ENCODE results near the gene CSK.

CSK gene

GRCh38 chr15:74801311-74801997 is 19.6 kb downstream of the CSK start:
- no peak for DNase-seq (ENCODE audit: low read depth, low spot score)

- DNase-seq (ENCODE audit: low read depth, low spot score) = no peak
These were observed 20.4 kb downstream of the CSK start for GRCh38 chr15:74802290-74802689.

GRCh38 chr15:74802862-74803447 is 21.1 kb downstream of the CSK start:
- no peak for DNase-seq (ENCODE audit: low read depth, low spot score)

- DNase-seq (ENCODE audit: low read depth, low spot score) = no peak
These were observed 23.1 kb downstream of the CSK start for GRCh38 chr15:74804935-74805334.

GRCh38 chr15:74807282-74807681 is 25.4 kb downstream of the CSK start:
- no peak for DNase-seq (ENCODE audit: low read depth, low spot score)

GRCh38 chr15:74808078-74808839 is 26.4 kb downstream of the CSK start:
- no peak for DNase-seq (ENCODE audit: low read depth, low spot score)

- no peak for DNase-seq (ENCODE audit: low read depth, low spot score)
These were observed 27.0 kb downstream of the CSK start for GRCh38 chr15:74808840-74809229.

- DNase-seq (ENCODE audit: low read depth, low spot score) = no peak
These were observed 27.4 kb downstream of the CSK start for GRCh38 chr15:74809242-74809641.

GRCh38 chr15:74809956-74810355 is 28.1 kb downstream of the CSK start:
- no peak for DNase-seq (ENCODE audit: low read depth, low spot score)

GRCh38 chr15:74812533-74812932 is 30.7 kb downstream of the CSK start, which contains the start of gene LMAN1L:
Gene LMAN1L (plus strand): TSS chr15:74812835. CDS start chr15:74812855, 20 bp downstream.
- no peak for DNase-seq (ENCODE audit: low read depth, low spot score)

- no peak for DNase-seq (ENCODE audit: low read depth, low spot score)
These were observed 33.4 kb downstream of the CSK start for GRCh38 chr15:74815121-74815934.

- no peak for DNase-seq (ENCODE audit: low read depth, low spot score)
These were observed 34.1 kb downstream of the CSK start for GRCh38 chr15:74815961-74816360.

- no peak for DNase-seq (ENCODE audit: low read depth, low spot score)
These were observed 34.9 kb downstream of the CSK start for GRCh38 chr15:74816624-74817369.

GRCh38 chr15:74817370-74817737 is 35.5 kb downstream of the CSK start:
- DNase-seq (ENCODE audit: low read depth, low spot score) = no peak

- DNase-seq (ENCODE audit: low read depth, low spot score) = no peak
These were observed 38.2 kb downstream of the CSK start for GRCh38 chr15:74820056-74820455.

GRCh38 chr15:74821091-74821789 is 39.4 kb downstream of the CSK start:
- DNase-seq (ENCODE audit: low read depth, low spot score) = no peak

- no peak for DNase-seq (ENCODE audit: low read depth, low spot score)
These were observed 39.9 kb downstream of the CSK start for GRCh38 chr15:74821790-74822158.

- no peak for DNase-seq (ENCODE audit: low read depth, low spot score)
These were observed 40.4 kb downstream of the CSK start for GRCh38 chr15:74822233-74822632.

- DNase-seq (ENCODE audit: low read depth, low spot score) = no peak
These were observed 41.4 kb downstream of the CSK start for GRCh38 chr15:74823324-74823723.

- no peak for DNase-seq (ENCODE audit: low read depth, low spot score)
These were observed 43.1 kb downstream of the CSK start for GRCh38 chr15:74824976-74825375.

GRCh38 chr15:74825866-74826265 is 44.0 kb downstream of the CSK start:
- DNase-seq (ENCODE audit: low read depth, low spot score) = no peak
